ENCODE data around the gene PNPLA8. TPM values are rescaled to one million over a fixed set of nuclear protein-coding genes. Genes with fewer than 3 reads are reported as not detected.

The PNPLA8 gene
- total RNA-seq, 1 experiment from 2014 or later: 6.9 TPM

DNA sequence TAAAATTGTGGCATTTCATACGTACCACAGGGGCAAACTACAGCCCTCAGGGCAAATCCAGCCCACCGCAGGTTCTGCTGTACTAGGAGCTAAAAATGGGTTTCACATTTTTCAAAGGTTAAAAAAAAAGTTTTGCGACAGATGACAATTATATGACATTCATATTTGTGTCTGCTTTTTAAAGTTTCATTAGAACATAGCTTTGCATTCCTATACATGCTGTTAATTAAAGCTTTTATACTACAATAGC lies 758 bp upstream of the PNPLA8 start:
- DNase-seq: no peak
- peak overlapping the region; percentile 98 for H3K27ac Mint-ChIP-seq (ENCODE audit: unreplicated experiment)
- H3K4me1 Mint-ChIP-seq (ENCODE audit: low read depth, unreplicated experiment): peaks cover 28% of the 10 kb centered on the region
- peak overlapping the region; percentile 83 for H3K4me3 Mint-ChIP-seq (ENCODE audit: low read depth, unreplicated experiment)
- peaks cover 24% of the 10 kb centered on the region for H3K36me3 Mint-ChIP-seq (ENCODE audit: insufficient read depth, unreplicated experiment)
- TSS peak; percentile 79 for BruUV-seq (replicated peaks)
- no peaks in the 10 kb centered on the region for H3K27me3 Mint-ChIP-seq (ENCODE audit: unreplicated experiment)
- H3K9me3 Mint-ChIP-seq (ENCODE audit: low read depth, unreplicated experiment): no peaks in the 10 kb centered on the region
- intact Hi-C loops (cut with micrococcal nuclease; ENCODE audit: unreplicated experiment): loop anchor here (5.0 kb wide), 1 partner anchor 41 kb away; the partner anchor contains the start of genes DNAJB9 and THAP5
- TF ChIP-seq, protein P1, sequence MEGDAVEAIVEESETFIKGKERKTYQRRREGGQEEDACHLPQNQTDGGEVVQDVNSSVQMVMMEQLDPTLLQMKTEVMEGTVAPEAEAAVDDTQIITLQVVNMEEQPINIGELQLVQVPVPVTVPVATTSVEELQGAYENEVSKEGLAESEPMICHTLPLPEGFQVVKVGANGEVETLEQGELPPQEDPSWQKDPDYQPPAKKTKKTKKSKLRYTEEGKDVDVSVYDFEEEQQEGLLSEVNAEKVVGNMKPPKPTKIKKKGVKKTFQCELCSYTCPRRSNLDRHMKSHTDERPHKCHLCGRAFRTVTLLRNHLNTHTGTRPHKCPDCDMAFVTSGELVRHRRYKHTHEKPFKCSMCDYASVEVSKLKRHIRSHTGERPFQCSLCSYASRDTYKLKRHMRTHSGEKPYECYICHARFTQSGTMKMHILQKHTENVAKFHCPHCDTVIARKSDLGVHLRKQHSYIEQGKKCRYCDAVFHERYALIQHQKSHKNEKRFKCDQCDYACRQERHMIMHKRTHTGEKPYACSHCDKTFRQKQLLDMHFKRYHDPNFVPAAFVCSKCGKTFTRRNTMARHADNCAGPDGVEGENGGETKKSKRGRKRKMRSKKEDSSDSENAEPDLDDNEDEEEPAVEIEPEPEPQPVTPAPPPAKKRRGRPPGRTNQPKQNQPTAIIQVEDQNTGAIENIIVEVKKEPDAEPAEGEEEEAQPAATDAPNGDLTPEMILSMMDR (IDR thresholded peaks at IDR 0.05; ENCODE audit: unreplicated experiment): no peak
- CTCF ChIA-PET: no interaction called here

DNA sequence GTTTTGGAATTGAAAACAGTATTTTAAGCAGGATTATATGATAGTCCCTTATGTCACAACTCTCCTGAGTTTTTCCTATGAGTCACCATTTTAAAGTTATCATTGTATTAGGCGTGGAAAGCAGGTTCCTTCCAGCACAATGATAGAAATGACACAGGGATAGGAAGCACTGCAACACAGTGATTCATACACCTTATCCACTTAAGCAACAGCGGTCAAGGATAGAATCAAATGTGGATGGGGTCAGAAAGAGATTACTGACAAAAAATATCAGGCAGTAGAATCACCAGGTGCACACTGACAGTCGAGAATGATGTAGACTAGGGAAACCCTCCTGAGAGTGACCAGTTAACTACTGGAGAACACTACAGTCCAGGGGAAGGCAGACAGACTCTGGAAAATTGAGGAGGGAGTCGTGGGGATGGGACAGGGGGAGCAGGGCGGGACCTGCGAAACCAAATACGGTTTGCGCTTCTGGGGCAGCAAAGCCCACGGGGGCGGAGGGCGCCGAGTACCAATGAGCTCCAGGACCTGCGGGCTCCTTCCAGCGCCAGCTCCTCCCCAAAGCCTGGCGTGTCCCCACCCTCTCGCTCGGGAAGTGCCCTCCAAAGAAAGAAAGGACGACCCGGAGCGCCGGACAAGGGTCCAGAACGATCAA lies 479 bp downstream of the PNPLA8 start:
- Mint-ChIP-seq H3K27me3 (ENCODE audit: unreplicated experiment) (no peaks in the 10 kb centered on the region), H3K4me1 (ENCODE audit: low read depth, unreplicated experiment) (peaks cover 28% of the 10 kb centered on the region), H3K9me3 (ENCODE audit: low read depth, unreplicated experiment) (no peaks in the 10 kb centered on the region), H3K4me3 (ENCODE audit: low read depth, unreplicated experiment) (peak overlapping the region; percentile 83), H3K36me3 (ENCODE audit: insufficient read depth, unreplicated experiment) (peaks cover 24% of the 10 kb centered on the region), H3K27ac (ENCODE audit: unreplicated experiment) (peak overlapping the region; percentile 98)
- TSS peak; percentile 54 for BruUV-seq (replicated peaks)
- DNase-seq: peak; percentile 64
- intact Hi-C loops (cut with micrococcal nuclease; ENCODE audit: unreplicated experiment): loop anchor here (5.0 kb wide), 1 partner anchor 42 kb away; the partner anchor contains the start of genes DNAJB9 and THAP5
- CTCF ChIA-PET: interaction anchor here (0.6 to 0.7 kb wide), 4 partner anchors 9 to 344 kb away, joined by 3 read pairs; no protein-coding TSS in a partner anchor
- TF ChIP-seq, protein P1 (IDR thresholded peaks at IDR 0.05; ENCODE audit: unreplicated experiment): no peak

DNA sequence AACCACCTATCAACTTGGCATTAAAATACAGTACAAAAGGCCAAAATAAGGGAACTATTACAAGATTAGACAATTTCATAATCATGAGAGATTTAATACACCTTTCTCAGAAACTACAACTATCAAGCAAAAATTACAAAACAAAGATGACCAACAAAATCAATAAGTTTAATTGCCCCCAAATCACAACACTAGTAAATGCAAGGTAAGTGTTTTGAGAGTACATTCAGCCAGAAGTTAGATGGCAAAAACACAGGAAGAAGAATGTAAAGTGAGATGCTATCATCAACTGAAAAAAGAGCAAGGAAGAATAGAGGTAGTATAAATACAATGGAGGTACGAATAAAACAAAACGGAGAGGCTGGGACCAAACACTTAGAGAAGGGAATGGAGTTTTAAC lies 3.2 kb downstream of the PNPLA8 start:
- Mint-ChIP-seq H3K9me3 (ENCODE audit: low read depth, unreplicated experiment) (no peaks in the 10 kb centered on the region), H3K4me1 (ENCODE audit: low read depth, unreplicated experiment) (peaks cover 19% of the 10 kb centered on the region), H3K27ac (ENCODE audit: unreplicated experiment) (no peak overlapping the region), H3K36me3 (ENCODE audit: insufficient read depth, unreplicated experiment) (peaks cover 24% of the 10 kb centered on the region), H3K4me3 (ENCODE audit: low read depth, unreplicated experiment) (no peak overlapping the region), H3K27me3 (ENCODE audit: unreplicated experiment) (no peaks in the 10 kb centered on the region)
- intact Hi-C loops (cut with micrococcal nuclease; ENCODE audit: unreplicated experiment): no loop called here
- no peak for DNase-seq
- TF ChIP-seq, protein P1 (IDR thresholded peaks at IDR 0.05; ENCODE audit: unreplicated experiment): no peak
- BruUV-seq (replicated peaks): no TSS peak
- CTCF ChIA-PET: no interaction called here

DNA sequence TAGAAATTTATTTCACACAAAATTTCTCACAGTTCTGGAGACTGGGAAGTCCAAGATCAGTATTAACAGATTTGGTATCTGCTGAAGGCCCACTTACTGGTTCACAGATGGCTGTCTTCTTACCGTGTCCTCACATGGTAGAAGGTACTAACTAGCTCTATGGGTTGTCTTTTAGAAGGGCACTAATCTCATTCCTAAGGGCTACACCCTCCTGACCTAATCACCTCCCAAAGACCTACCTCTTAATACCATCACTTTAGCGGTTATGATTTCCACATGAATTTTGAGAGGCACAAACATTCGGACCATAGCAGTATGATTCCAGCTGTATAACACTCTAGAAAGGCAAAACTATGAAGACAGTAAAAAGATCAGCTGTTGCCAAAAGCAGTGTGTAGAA lies 8.0 kb downstream of the PNPLA8 start:
- Mint-ChIP-seq H3K27me3 (ENCODE audit: unreplicated experiment) (no peaks in the 10 kb centered on the region), H3K36me3 (ENCODE audit: insufficient read depth, unreplicated experiment) (no peaks in the 10 kb centered on the region), H3K27ac (ENCODE audit: unreplicated experiment) (no peak overlapping the region), H3K4me1 (ENCODE audit: low read depth, unreplicated experiment) (no peaks in the 10 kb centered on the region), H3K4me3 (ENCODE audit: low read depth, unreplicated experiment) (no peak overlapping the region), H3K9me3 (ENCODE audit: low read depth, unreplicated experiment) (no peaks in the 10 kb centered on the region)
- TF ChIP-seq, protein P1 (IDR thresholded peaks at IDR 0.05; ENCODE audit: unreplicated experiment): no peak
- intact Hi-C loops (cut with micrococcal nuclease; ENCODE audit: unreplicated experiment): no loop called here
- CTCF ChIA-PET: interaction anchor here (0.6 kb wide), 1 partner anchor 19 kb away, joined by 3 read pairs; no protein-coding TSS in a partner anchor
- BruUV-seq (replicated peaks): no TSS peak
- DNase-seq: no peak

Measured in Calu3 (cell line).